K562 (cell line): ENCODE measurements around the gene PPP1R9B. TPM values are rescaled to one million over a fixed set of nuclear protein-coding genes. Genes with fewer than 3 reads are reported as not detected.

Experiments used
- ATAC-seq: fragments of 200-7000 bp; cut with Tn5 transposase; 3 replicates; pipeline ENCODE4 v1.9.1; 2020; ENCODE audit warnings: moderate library complexity
- BruUV-seq: library from RNA; stranded (reverse); fragments of 400-500 nt; replicated peaks from 2 replicates; lab custom pipeline; 2021; lab: Mats Ljungman, UMichigan
- CTCF ChIA-PET: fragments of 300-600 bp; formaldehyde crosslinking; extraction: SDS; loops from one replicate; lab custom pipeline; 2021; ENCODE audit warnings: low intra/inter-chr PET ratio; lab: Yijun Ruan, JAX
- POLR2A ChIA-PET: fragments of 300-600, 350-650 bp; sonication (Branson Sonifier 250); formaldehyde crosslinking; extraction: SDS; loops from one replicate; lab custom pipeline; 2021; ENCODE audit warnings: antibody characterized with exemption, inconsistent platforms; lab: Yijun Ruan, JAX
- DNase-seq, 4 experiments: peaks; one replicate each; pipeline versions ENCODE4 v3.0.0 to v3.0.0-alpha.2; 2011 to 2018; ENCODE audit warnings: low spot score in 3 of 4, mixed read lengths in 3 of 4; ENCODE audit errors: extremely low read depth in 1 of 4
- FAIRE-seq: peaks from 2 replicates; lab custom pipeline; 2011; peaks lifted over from hg19 to GRCh38; lab: Jason Lieb, UNC
- H2AFZ ChIP-seq: 2 replicates; pipeline ENCODE4 v1.6.0; 2011; ENCODE audit warnings: low read depth, low read length, control low read depth, inconsistent platforms
- H3K27ac ChIP-seq: fragments of 200-600 bp; 3 replicates; pipeline ENCODE4 v1.8.0; 2011; ENCODE audit warnings: low read depth, mild to moderate bottlenecking, control low read depth, inconsistent platforms, low read length, moderate library complexity, mixed read lengths; ENCODE audit errors: extremely low read depth
- H3K27me3 ChIP-seq, 2 experiments: fragments of 300-600 bp in 1 of 2; 2 replicates in 1 of 2; 3 replicates in 1 of 2; pipeline versions ENCODE4 v1.6.0 to v1.8.0; 2011; ENCODE audit warnings: inconsistent platforms in 2 of 2, low read length in 2 of 2, mild to moderate bottlenecking in 1 of 2, mixed read lengths in 1 of 2, moderate library complexity in 1 of 2; ENCODE audit not compliant: control insufficient read depth in 2 of 2, insufficient read depth in 2 of 2
- H3K36me3 ChIP-seq: fragments of 300-600 bp; 3 replicates; pipeline ENCODE4 v1.8.0; 2011; ENCODE audit warnings: mild to moderate bottlenecking, low read length, inconsistent platforms; ENCODE audit not compliant: control insufficient read depth, insufficient read depth
- H3K4me1 ChIP-seq, 2 experiments: fragments of 200-600 bp in 1 of 2; replicated peaks in 1 of 2; 2 replicates in 1 of 2; 3 replicates in 1 of 2; pipeline versions ENCODE4 v1.5.1 to v1.8.0; 2011; ENCODE audit warnings: inconsistent platforms in 2 of 2, low read length in 2 of 2, mild to moderate bottlenecking in 1 of 2, mixed read lengths in 1 of 2, moderate library complexity in 1 of 2; ENCODE audit not compliant: control insufficient read depth in 2 of 2, insufficient read depth in 2 of 2
- H3K4me2 ChIP-seq: 2 replicates; pipeline ENCODE4 v1.6.1; 2011; ENCODE audit warnings: low read length, control low read depth, inconsistent platforms, mixed read lengths; ENCODE audit not compliant: insufficient read depth
- H3K4me3 ChIP-seq: fragments of 200-600 bp; sonication (generic), shearing (Covaris generic); 2 replicates; pipeline ENCODE4 v1.5.1; 2016; ENCODE audit warnings: control low read depth, inconsistent platforms
- H3K79me2 ChIP-seq: fragments of 200-600 bp; 3 replicates; pipeline ENCODE4 v1.8.0; 2011; ENCODE audit warnings: low read length, inconsistent platforms; ENCODE audit not compliant: control insufficient read depth, insufficient read depth
- H3K9ac ChIP-seq, 2 experiments: 2 replicates each; pipeline versions ENCODE4 v1.6.0 to v1.6.1; 2011; ENCODE audit warnings: low read depth in 2 of 2, low read length in 2 of 2, control low read depth in 1 of 2, inconsistent platforms in 1 of 2, mild to moderate bottlenecking in 1 of 2, mixed read lengths in 1 of 2; ENCODE audit not compliant: insufficient read depth in 1 of 2
- H3K9me1 ChIP-seq: one replicate; pipeline ENCODE4 v1.6.0; 2011; ENCODE audit warnings: inconsistent platforms, mild to moderate bottlenecking, low read length, moderate library complexity; ENCODE audit not compliant: control insufficient read depth, insufficient read depth
- H3K9me3 ChIP-seq: replicated peaks from 2 replicates; pipeline ENCODE4 v1.5.1; 2011; ENCODE audit warnings: low read depth, low read length, inconsistent platforms; ENCODE audit not compliant: control insufficient read depth, insufficient read depth
- H4K20me1 ChIP-seq: replicated peaks from 2 replicates; pipeline ENCODE4 v1.6.1; 2011; ENCODE audit warnings: low read length, inconsistent platforms, mixed read lengths; ENCODE audit not compliant: control insufficient read depth, insufficient read depth
- BCLAF1 ChIP-seq, 2 experiments: fragments of 450-650 bp in 1 of 2; IDR thresholded peaks; 2 replicates each; pipeline ENCODE4 v1.6.1; 2011 to 2017; ENCODE audit warnings: low read depth in 2 of 2, antibody characterized with exemption in 1 of 2, borderline replicate concordance in 1 of 2, low read length in 1 of 2, mild to moderate bottlenecking in 1 of 2, mixed read lengths in 1 of 2; ENCODE audit not compliant: control insufficient read depth in 1 of 2
- ZBTB7A ChIP-seq: IDR thresholded peaks from 2 replicates; pipeline ENCODE4 v1.6.1; 2011; ENCODE audit warnings: low read depth, mild to moderate bottlenecking, low read length, moderate library complexity, borderline replicate concordance; ENCODE audit not compliant: control insufficient read depth
- WGBS: fragments of 100-300 bp; shearing (Covaris generic); methylation state at CpG from one replicate; pipeline ENCODE4 v1.1.6; 2016; ENCODE audit warnings: low coverage, mixed read lengths; ENCODE audit not compliant: insufficient coverage; ENCODE audit errors: missing lambda C conversion rate; 5-methylcytosine and 5-hydroxymethylcytosine counted together
- in situ Hi-C: fragments of 300-500 bp; cut with MboI; formaldehyde crosslinking; loops from 4 replicates; pipeline ENCODE4 v1.15.0; 2018; ENCODE audit warnings: inconsistent platforms, mixed read lengths
- intact Hi-C: fragments of 100-400 bp; cut with micrococcal nuclease; formaldehyde crosslinking; loops from 2 replicates; pipeline ENCODE4 v1.14.2; 2022
- polyA plus RNA-seq, 8 experiments: library from polyadenylated mRNA; depleted of rRNA in 4 of 8; stranded (reverse) in 5 of 8; unstranded in 3 of 8; fragments of >200 nt; fragmentation: Nextera tagmentation in 2 of 8; fragmentation: Illumina TruSeq in 1 of 8; extraction: Ambion mirVana in 2 of 8; extraction: Trizol in 1 of 8; gene quantifications; 2 replicates each; pipeline versions ENCODE4 v1.2.1 to v1.2.3, GENCODE V29; 2011 to 2014; ENCODE audit warnings: inconsistent platforms in 1 of 8, missing spikeins in 1 of 8
- total RNA-seq, 7 experiments: library from RNA; depleted of rRNA in 6 of 7; stranded (reverse); fragments of >200 nt in 6 of 7; fragmentation: Illumina TruSeq in 2 of 7; extraction: Trizol in 2 of 7; gene quantifications; 2 replicates each; pipeline versions ENCODE4 v1.2.1 to v1.2.3, GENCODE V29; 2011 to 2021; ENCODE audit warnings: low replicate concordance in 1 of 7

Gene PPP1R9B
- total and polyA plus RNA-seq, 9 of the 15 experiments (the other 6 are each of a cell fraction or from before 2014, with no cell fraction given): 0.10 to 63.5 (median 24.7) TPM

DNA sequence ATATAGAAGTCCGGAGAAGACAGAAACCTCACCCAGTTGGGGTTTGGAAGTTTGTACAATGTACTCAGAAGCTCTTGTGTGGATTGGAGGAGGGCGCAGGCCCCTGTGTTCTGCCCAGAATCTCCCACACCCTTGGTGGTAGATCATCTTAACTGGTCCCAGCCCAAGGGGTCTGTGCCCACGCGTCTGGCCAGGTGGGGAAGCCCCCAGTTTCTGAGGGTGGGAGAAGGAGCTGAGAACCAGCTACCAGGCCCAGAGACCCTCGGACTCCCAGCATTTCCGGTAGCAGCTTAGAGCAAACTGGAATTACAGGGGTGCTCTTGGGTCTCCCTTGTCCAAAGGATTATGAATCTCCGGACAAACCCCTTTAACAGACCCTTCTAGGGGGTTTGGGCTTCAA is 2.3 kb upstream of the PPP1R9B start:
- TF ChIP-seq BCLAF1 (IDR thresholded peaks at IDR 0.05; ENCODE audit: borderline replicate concordance in 1 of 2, control insufficient read depth in 1 of 2, low read depth in 2 of 2, low read length in 1 of 2) (no peak), ZBTB7A (peak; percentile 54; the same call in 1 of the 2 replicates)
- peak overlapping the region; percentile 63; the same call in 1 of the 2 replicates for H2AFZ ChIP-seq
- DNase-seq (no peak), FAIRE-seq (no peak), ATAC-seq (no peak)
- peak overlapping the region; percentile 87 for H3K27ac ChIP-seq
- ChIA-PET CTCF (no interaction called here), POLR2A (interaction anchor here (0.5 to 0.6 kb wide), 2 partner anchors 11 kb away, joined by 3 read pairs; no protein-coding TSS in a partner anchor)
- peak overlapping the region; percentile 67; the same call in 1 of the 2 replicates for H3K4me3 ChIP-seq
- peaks cover 43% of the 10 kb centered on the region for H3K79me2 ChIP-seq
- H3K27me3 ChIP-seq: no peaks in the 10 kb centered on the region
- no peaks in the 10 kb centered on the region for H4K20me1 ChIP-seq
- intact Hi-C loops: loop anchor here (1.0 kb wide), 1 partner anchor 9 kb away; no protein-coding TSS in a partner anchor
- peaks cover 38 to 80% of the 10 kb centered on the region in 2 experiments for H3K4me1 ChIP-seq
- H3K9ac ChIP-seq: peak overlapping the region; percentile 67 to 81
- peaks cover 5% of the 10 kb centered on the region; the same call in 1 of the 3 replicates for H3K36me3 ChIP-seq
- H3K4me2 ChIP-seq: peak overlapping the region; percentile 60
- peaks cover 5% of the 10 kb centered on the region for H3K9me1 ChIP-seq
- 11% methylated on average over 5 of the region's 7 CpGs for WGBS
- no peaks in the 10 kb centered on the region for H3K9me3 ChIP-seq
- no TSS peak for BruUV-seq
- in situ Hi-C loops: no loop called here
